GM19240 (cell line): ENCODE data around the gene CCN2.
"Not testable (repeated sequence)": the region's sequence is repeated elsewhere in the genome, so short reads cannot be mapped to it uniquely, and the experiment has no call there.

Source experiments
- DNase-seq: peaks from one replicate; pipeline ENCODE4 v3.0.0; 2011; ENCODE audit warnings: low spot score; ENCODE audit not compliant: insufficient read length

Gene CCN2

DNA sequence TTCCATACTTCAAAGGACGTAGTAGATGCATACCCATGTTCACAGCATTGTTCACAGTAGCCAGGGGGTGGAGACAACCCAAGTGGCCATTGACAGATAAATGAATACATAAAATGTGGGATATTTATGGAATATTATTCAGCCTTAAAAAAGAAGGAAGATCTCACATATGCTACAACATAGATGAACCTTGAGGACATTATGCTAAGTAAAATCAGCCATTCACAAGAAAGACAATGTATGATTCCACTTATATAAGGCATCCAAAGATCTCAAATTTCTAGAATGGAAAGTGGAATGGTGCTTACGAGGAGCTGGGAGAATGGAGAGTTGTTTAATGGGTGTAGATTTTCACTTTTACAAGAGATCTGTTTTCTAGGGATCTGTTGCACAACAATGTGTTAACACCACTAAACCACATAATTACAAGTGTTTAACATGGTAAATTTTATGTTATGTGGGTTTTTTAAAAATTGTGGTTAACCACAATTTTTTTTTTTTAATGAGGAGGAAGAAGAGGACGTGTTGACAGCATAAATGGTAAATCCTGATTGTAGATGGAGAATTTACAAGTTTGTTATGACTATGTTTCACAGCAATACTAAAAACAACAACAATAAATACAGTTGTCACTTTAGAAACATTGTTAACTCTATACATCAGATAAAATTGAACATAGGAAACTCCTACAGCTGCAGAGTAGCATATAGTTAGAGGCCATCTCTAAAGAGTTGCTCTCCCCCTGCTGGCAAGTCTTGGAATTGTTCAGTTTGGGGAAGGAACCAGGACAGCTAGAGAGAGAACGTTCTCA, 41.6 kb downstream of the CCN2 start:
- DNase-seq: peak; percentile 10

DNA sequence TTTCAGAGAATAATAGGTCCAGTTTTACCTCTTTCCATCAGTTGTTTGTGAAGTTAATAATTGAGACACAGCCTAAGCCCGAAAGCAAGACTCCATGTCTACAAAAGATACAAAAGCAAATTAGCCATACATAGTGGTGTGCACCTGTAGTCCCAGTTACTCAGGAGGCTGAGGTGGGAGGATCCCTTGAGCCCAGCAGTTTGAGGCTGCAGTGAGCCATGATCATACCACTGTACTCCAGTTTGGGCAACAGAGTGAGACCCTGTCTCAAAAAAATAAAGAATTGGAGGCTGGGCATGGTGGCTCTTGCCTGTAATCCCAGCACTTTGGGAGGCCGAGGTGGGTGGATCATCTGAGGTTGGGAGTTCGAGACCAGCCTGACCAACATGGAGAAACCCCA, 42.4 kb downstream of the CCN2 start:
- DNase-seq: not testable (repeated sequence)

DNA sequence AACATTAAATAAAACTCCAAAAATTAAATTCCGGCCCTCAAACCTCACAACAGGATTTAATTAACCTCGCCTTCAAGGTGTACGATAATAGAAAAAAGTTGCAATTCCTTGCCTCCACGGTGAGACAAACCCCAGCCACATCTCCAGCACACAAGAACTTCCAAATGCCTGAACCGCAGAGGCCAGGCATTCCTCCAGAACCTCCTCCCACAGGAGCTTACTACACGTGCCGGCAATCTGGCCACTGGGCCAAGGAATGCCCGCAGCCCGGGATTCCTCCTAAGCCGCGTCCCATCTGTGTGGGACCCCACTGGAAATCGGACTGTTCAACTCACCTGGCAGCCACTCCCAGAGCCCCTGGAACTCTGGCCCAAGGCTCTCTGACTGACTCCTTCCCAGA, 47.4 kb downstream of the CCN2 start:
- not testable (repeated sequence) for DNase-seq

DNA sequence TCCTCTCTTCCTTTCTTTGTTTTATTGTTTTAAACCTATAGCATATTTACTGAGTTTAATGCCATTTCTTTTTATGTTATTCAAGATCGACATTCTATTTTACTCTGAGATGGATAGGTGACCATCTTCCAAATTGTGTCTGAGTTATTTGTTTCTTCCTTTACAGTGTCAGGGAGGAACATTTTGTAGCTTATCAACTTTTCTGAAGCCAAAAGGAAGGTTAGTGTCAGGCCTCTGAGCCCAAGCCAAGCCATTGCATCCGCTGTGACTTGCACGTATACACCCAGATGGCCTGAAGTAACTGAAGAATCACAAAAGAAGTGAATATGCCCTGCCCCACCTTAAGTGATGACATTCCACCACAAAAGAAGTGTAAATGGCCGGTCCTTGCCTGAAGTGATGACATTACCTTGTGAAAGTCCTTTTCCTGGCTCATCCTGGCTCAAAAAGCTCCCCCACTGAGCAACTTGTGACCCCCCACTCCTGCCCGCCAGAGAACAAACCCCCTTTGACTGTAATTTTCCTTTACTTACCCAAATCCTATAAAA, 49.8 kb downstream of the CCN2 start:
- not testable (repeated sequence) for DNase-seq

DNA sequence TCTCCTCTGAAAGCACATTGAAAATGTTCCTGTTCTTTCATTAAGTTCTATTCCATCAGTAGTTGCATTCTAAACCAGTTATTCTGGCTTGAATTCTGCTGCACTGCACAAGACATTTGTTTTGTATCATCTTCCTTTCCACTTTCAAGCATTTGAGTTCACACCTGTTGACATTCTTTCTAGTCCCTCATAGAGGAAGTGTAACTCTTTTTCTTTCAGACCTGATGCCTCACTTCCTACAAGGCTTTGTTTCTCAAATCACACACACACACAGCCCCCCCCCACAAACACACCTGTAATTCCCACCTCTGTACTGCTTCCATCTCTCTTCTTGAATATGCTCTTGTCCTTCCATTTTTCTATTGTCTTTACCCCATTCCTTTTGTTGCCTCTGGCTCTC, 50.9 kb downstream of the CCN2 start:
- DNase-seq: no peak

DNA sequence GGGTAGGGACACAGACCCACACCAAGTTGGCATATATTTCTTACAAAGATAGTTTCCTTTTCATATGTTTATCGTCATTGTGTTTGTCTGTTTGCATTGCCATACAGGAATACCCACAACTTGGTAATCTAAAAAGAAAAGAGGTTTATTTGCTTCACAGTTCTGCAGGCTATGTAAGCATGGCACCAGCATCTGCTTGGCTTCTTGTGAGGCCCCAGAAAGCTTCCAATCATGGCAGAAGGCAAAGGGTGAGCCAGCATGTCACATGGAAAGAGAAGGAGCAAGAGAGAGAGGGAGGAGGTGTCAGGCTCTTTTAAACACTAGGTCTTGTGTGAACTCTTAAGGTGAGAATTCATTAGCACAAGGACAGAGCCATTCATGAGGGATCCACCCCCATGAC, 52.5 kb downstream of the CCN2 start:
- no peak for DNase-seq
